GM20431 (cell line): ENCODE measurements around the gene LCORL.
"Not testable (repeated sequence)": the region's sequence is repeated elsewhere in the genome, so short reads cannot be mapped to it uniquely, and the experiment has no call there.

Source experiments
- in situ Hi-C: fragments of 300-500 bp; cut with MseI, MboI; formaldehyde crosslinking; loops from one replicate; pipeline ENCODE4 v1.15.0; 2020; ENCODE audit warnings: low sequenced_read_pairs; ENCODE audit not compliant: unreplicated experiment

The LCORL gene

DNA sequence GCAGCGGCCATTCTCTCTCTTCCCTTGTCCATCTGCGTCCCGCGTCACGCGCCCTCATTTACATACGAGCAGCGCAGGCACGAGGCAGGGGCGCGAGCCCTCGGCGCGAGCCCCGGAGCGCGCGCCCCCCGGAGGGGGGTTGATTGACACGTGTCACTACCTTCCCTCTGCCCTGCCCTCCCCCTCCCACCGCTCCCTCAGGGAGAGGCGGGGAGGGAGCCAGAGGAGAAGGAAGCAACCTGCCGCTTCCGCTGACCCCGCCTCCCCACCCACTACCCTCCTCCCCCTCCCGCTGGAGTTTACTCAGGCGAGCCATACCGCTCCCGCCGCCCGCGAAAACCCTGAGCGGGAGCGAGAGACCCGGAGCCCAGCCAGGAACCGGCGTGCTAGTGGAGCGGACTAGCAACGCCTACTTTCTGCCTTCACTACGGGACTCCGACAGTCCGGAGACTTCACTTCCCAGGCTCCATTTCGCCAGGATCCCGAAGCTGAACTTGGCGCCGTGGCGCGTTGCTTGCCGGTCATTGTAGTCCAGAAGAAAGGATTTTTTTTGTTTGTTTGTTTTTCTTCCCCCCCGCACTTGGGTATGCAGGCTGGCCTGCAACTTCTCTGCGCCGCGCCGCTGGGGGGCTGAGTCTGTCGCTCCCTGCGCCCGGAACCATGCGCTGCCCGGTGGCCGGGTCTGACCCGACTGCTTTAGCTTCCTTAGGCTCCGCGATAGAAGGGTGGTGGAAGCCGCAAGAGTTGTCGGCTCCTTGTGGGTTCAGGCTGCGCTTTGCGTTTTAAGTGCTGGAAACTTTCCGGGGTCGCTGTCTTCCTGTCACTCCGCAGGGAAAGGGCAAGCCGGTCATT, at the start of gene LCORL:
LCORL (minus strand) TSS at position 36 of the 852 bp plus-strand sequence; CDS start at position 32, 4 bp downstream.
- in situ Hi-C loops = no loop called here

- in situ Hi-C loops = no loop called here
Measured at GRCh38 chr4:18069810-18070209, 48.3 kb upstream of the LCORL start.

DNA sequence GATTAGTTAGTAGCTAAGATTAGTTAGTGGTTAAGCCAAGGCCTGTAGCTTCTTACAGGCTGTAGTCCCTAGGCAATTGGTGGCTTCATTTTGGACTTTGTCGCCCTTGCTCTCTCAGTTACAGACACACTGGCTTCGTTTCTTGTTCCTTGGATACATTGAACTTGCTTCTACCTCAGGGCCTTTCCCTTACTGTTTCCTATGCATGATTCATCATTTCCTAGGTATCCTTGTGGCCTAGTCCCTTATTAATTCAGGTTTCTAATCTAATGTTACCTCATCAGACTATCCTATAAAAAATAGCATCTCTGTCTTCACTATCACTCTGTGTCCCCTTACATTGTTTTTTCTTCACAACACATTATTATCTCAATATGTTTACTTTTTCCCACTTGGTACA, 45.5 kb upstream of the LCORL start:
- in situ Hi-C loops = no loop called here

GRCh38 chr4:18063079-18063478, 41.5 kb upstream of the LCORL start:
- in situ Hi-C loops = no loop called here

DNA sequence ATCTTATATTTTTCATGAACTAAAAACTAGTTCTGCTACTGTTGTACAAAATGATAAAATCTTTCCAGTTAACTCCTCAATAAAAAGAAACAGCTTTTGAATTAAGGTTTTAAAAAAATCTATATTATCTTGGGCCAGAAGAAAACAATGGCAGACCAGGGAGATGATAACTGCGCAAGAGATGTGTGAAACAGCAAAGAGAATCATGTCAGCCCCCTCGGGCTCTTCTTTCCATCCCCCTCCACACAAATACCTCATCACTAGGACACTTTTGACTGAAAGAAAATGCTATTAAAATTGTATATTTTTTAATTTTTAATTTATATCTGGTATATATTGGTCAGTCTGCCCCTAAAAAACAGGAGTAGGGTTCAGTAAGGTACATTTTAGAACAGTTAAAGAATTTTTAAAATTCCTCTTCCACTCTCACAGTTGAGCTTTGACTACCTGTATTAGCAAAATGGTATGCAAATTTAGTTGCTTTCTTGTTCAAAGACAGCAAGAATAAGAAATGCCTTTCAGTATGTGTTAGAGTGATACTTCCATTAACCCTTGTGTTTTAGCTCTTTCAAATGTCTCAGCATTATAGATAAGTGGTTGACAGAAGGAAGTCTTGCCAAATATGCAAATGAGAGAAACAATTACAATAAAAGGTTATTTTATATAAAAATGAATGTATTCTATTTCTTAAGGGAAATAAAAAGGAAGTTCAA, 36.4 kb upstream of the LCORL start:
- in situ Hi-C loops = no loop called here

GRCh38 chr4:18056030-18056429, 34.5 kb upstream of the LCORL start:
- in situ Hi-C loops = no loop called here

DNA sequence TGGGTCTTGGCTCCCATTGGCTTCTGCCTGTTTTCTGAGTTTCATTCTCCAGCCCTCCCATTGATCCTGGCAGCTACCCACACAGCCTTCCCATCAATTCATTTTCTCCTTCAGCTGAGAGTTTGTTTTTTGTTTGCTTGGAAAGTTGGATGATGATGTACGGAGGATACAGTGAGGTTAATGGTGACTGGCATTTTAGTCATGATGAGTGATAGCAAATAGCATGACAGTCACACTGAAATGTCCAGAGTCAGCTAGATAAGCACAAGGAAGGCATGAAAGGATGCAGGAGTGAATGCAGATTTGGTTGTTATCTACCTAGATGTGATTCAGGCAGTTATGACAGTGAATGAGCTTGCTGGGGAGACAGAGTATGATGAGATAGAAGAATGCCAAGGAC, 30.6 kb upstream of the LCORL start:
- in situ Hi-C loops = no loop called here

GRCh38 chr4:18051281-18051680, 29.7 kb upstream of the LCORL start:
- in situ Hi-C loops = no loop called here

- in situ Hi-C loops = no loop called here
Measured at GRCh38 chr4:18050448-18050847, 28.9 kb upstream of the LCORL start.

DNA sequence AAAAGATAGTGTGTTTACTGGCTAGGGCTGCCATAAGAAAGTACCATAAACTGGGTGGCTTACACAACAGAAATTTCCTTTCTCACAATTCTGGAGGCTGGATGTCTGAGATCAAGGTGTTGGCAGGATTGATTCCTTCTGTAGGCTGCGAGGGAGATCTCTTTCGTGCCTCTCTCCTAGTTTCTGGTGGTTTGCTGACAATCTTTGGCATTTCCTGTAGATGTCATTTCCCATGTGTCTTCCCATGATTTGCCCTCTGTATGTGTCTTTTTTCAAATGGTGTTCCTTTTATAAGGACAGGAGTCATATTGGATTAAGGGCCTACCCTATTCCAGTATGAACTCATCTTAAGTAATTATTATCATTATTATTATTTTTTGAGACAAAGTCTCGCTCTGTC, 27.9 kb upstream of the LCORL start:
- in situ Hi-C loops = no loop called here

DNA sequence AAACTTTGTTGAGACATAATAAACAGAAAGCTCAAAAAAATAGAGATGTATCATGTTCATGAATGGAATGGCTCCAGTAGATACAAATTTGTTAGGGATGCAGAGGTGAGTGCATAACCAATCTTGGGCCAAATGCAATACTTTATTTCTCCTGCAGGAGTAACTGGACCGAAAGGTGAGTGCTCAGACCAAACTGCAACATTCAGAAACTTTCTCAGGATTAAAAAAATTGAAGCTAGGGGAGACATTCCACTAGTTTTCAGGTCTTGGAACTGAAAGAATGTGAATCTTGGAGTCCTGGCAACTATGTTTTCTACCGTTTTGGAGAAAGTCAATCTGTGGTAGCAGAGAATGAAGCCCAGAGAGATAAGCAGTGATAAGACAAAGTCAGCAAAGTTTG, 21.2 kb upstream of the LCORL start:
- in situ Hi-C loops = no loop called here

DNA sequence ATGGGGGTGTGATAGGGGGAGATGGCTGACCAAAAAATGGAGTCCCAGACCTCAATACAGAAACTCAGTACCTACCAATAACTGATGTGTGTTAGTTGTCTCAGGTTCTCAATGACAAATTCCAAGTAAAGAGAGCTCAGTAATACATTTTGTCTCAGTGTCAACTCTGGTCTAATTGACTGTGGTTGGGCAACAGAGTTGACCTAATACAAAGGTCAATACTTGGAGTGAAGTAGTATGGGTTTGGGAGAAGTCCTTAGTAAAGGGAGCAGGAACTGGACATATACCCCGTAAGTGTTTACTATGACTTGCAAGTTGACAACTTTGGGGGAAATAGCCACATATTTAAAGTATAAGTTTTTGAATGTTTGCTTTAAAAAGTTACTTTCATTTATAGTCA, 20.5 kb upstream of the LCORL start:
- in situ Hi-C loops = no loop called here

- in situ Hi-C loops = no loop called here
Measured at GRCh38 chr4:18041114-18041513, 19.6 kb upstream of the LCORL start.

- in situ Hi-C loops = no loop called here
Measured at GRCh38 chr4:18039113-18039512, 17.6 kb upstream of the LCORL start.

DNA sequence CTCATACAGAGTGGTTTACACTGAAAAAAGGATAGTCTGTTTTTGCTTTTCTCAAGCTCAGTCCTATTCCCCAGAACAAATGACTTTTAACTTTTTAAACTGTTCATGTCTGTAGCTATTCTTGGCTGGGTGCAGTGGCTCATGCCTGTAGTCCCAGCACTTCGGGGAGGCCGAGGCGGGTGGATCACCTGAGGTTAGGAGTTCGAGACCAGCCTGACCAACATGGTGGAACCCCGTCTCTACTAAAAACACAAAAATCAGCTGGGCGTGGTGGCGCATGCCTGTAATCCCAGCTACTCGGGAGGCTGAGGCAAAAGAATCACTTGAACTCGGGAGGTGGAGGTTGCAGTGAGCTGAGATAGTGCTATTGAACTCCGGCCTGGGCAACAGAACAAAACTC, 14.8 kb upstream of the LCORL start:
- in situ Hi-C loops = not testable (repeated sequence)

DNA sequence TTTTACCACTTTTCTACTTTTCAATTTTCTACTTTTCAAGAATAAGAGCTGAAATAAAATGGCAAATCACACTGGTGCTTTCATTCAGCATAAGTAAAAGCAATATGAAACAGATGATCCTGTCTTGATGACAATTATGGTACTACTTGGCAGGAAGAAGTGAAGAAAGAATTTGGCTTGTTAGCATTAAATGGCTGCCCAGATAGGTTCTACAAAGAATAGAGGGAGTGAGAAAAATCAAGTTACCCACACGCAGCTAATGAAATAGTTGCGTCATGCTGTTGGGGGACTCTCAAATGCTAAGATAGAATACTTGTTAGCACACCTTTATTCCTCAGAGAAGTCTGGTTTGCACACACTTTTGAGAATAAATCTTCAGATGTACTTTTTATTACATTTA, 12.5 kb upstream of the LCORL start:
- in situ Hi-C loops = no loop called here

DNA sequence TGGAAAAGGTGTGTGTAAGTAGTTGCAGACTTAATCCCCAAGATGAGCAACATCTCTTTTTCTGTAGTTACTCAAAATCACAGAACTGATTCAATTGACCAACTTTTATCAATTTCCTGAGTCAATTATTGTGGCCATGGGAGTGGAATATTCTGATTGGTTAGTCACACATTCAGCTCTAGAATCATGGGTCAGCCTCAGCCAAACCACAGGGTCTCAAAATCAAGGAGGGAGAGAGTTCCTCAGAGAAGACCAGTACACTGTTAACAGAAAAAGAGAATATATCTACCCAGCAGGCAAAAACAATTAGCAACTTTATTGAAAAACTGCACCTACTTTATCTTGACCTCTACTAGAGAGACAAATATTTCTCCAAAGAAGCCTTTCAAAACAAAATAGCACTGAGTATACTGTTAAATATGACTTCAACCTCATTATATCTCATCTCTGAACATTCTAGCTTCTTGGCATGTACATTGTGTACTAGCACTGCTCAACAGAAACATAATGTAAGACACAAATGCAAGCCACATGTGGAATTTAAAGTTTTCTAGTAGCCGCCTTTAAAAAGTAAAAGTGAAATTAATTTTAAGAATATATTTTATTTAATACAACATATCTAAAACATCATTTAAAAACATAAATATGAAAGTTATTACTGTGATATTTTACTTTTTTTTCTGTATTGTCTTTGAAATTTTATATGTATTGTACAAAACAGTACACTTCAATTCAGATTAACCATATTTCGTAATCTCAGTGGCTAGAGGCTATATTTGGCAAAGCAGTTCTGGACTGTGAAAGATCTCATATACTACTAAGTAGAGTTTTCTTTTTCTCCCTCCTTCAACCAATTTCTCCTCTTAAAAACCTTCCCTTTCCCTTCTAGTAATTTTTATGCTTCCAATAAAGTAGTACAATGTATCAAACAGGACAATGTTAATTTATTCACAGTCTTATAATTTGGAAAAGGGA, 11.8 kb upstream of the LCORL start:
- in situ Hi-C loops = no loop called here

DNA sequence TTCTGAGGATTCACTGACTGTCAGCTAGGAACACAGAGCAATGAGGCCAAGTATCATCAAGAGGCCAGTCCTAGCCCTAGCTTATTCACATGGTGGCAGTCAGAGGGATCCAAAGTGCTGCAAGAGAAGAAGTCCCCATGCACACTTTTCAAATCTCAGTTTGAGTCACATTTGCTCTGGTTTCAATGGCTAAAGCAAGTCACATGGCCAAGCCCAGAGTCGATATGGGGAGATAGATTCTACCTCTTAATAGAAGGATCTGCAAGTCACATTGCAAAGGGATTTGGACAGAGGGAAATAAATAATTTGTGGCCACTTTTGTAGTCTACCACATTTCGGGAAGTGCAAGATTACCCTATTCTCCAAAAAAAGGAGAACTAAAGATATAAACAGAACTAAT, 3.7 kb upstream of the LCORL start:
- in situ Hi-C loops = no loop called here

- in situ Hi-C loops = no loop called here
Measured at GRCh38 chr4:18022572-18023050, 1.1 kb upstream of the LCORL start.

GRCh38 chr4:18021470-18021719, 160 bp downstream of the LCORL start:
- in situ Hi-C loops = no loop called here
